Fibroblast of lung (primary cell): ENCODE data around the gene SHANK2. TPM values are rescaled to one million over a fixed set of nuclear protein-coding genes. Genes with fewer than 3 reads are reported as not detected.

ENCODE experiments used
- DNase-seq, 2 donors: peaks; one replicate each; pipeline versions ENCODE4 v3.0.0 to v3.0.0-alpha.2; 2010; ENCODE audit warnings: low read depth in 2 of 2
- H2AFZ ChIP-seq: 2 replicates; pipeline ENCODE4 v1.5.1; 2012; ENCODE audit warnings: low read length, control low read depth, inconsistent platforms
- H3K27ac ChIP-seq: 2 replicates; pipeline ENCODE4 v1.5.1; 2011; ENCODE audit warnings: low read length, control low read depth; ENCODE audit not compliant: insufficient read depth
- H3K27me3 ChIP-seq: 2 replicates; pipeline ENCODE4 v1.5.1; 2011; ENCODE audit warnings: mild to moderate bottlenecking, low read length; ENCODE audit not compliant: control insufficient read depth, insufficient read depth
- H3K36me3 ChIP-seq: 2 replicates; pipeline ENCODE4 v1.5.1; 2011; ENCODE audit warnings: low read length; ENCODE audit not compliant: control insufficient read depth, insufficient read depth
- H3K4me1 ChIP-seq: 2 replicates; pipeline ENCODE4 v1.5.1; 2011; ENCODE audit warnings: low read length; ENCODE audit not compliant: control insufficient read depth, insufficient read depth; ENCODE audit errors: extremely low read depth
- H3K4me2 ChIP-seq: 2 replicates; pipeline ENCODE4 v1.5.1; 2011; ENCODE audit warnings: low read length, control low read depth; ENCODE audit not compliant: insufficient read depth; ENCODE audit errors: extremely low read depth
- H3K4me3 ChIP-seq, 4 experiments: fragments of 200-600 bp in 1 of 4; sonication (generic) in 1 of 4; replicated peaks in 1 of 4; 2 replicates each; pipeline ENCODE4 v1.5.1; 2011 to 2016; ENCODE audit warnings: low read length in 4 of 4, low read depth in 3 of 4, mild to moderate bottlenecking in 3 of 4, control low read depth in 2 of 4, inconsistent platforms in 1 of 4, mixed read lengths in 1 of 4; ENCODE audit not compliant: insufficient read depth in 1 of 4; ENCODE audit errors: control extremely low read depth in 1 of 4
- H3K79me2 ChIP-seq: 2 replicates; pipeline ENCODE4 v1.5.1; 2012; ENCODE audit warnings: mild to moderate bottlenecking, low read length, inconsistent platforms; ENCODE audit not compliant: control insufficient read depth, insufficient read depth
- H3K9ac ChIP-seq: 2 replicates; pipeline ENCODE4 v1.5.1; 2011; ENCODE audit warnings: mild to moderate bottlenecking, low read length, control low read depth; ENCODE audit not compliant: insufficient read depth
- H3K9me3 ChIP-seq: 2 replicates; pipeline ENCODE4 v1.5.1; 2012; ENCODE audit warnings: low read depth, low read length; ENCODE audit not compliant: control insufficient read depth, insufficient read depth
- H4K20me1 ChIP-seq: 2 replicates; pipeline ENCODE4 v1.5.1; 2011; ENCODE audit warnings: low read length; ENCODE audit not compliant: control insufficient read depth, insufficient read depth; ENCODE audit errors: extremely low read depth
- EZH2 ChIP-seq: IDR thresholded peaks from 2 replicates; pipeline ENCODE4 v1.5.1; 2012; ENCODE audit warnings: low read length, control low read depth, mild to moderate bottlenecking; ENCODE audit errors: missing control alignments
- polyA plus RNA-seq, 2 donors: library from polyadenylated mRNA; depleted of rRNA in 1 of 2; stranded (reverse) in 1 of 2; unstranded in 1 of 2; fragments of >200 nt; gene quantifications; 2 replicates each; pipeline ENCODE4 v1.2.1, GENCODE V29; 2011 to 2012; ENCODE audit warnings: missing spikeins in 1 of 2
- total RNA-seq: library from RNA; depleted of rRNA; stranded (reverse); fragments of >200 nt; gene quantifications from 2 replicates; pipeline ENCODE4 v1.2.1, GENCODE V29; 2014
- TF ChIP-seq, protein P1 (sequence below), 2 donors: IDR thresholded peaks in 1 of 2; conservative IDR thresholded peaks in 1 of 2; 1 replicate in 1 of 2; 2 replicates in 1 of 2; pipeline ENCODE4 v1.5.1; 2011 to 2012; ENCODE audit warnings: low read length in 2 of 2, control low read depth in 1 of 2, inconsistent platforms in 1 of 2, low read depth in 1 of 2, mild to moderate bottlenecking in 1 of 2

SHANK2 gene
- total and polyA plus RNA-seq, 2 donors (not counting 1 experiment from before 2014, with no cell fraction given), result 3.2 to 11.6 TPM

DNA sequence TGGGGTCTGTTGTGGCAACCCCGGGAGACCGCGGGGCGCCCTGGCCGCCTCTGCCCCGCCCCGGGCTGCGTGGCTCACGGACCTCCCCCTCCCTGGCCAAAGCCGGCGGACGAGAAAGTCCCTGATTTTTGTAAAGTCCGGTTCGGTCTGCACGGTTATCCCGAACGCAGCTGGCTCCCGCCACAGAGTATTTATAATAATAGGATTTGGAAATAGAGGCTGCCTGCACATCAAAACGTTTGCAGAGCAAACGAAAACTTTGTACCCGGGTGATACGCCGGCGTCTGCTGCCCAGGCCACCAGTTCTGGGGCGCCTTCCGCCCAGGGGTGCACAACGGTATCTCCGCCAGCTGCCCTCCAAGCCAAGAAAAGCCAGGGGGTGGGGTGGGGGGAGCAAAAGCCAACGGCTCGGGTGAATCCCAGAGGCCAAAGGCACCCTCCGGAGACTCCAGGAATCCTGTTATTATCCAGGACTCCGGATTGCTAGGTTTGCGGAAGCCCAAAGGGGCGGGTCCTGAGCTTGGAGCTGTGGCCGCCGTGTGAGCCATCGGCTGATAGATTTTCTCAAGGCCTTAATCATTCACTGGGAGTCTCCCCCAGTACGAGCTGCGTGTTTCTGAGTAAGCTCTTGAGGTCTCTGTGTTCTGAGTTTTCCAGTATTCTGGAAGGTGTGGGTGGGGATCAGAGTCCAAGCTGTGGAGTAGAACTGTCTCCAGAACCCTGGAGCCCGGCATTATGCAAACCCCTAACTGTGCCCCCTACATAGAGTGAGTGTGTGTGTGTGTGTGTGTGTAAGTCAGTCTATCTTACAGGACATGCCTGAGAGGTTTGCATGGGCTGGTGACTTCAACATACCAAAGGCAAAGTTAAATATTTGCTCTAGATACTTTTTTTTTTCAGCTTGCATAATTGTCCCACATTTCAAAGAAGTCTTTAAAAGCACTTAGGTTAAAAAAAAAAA, 673 bp upstream of the SHANK2 start:
- H3K9me3 ChIP-seq, result no peaks in the 10 kb centered on the region
- no peak for TF ChIP-seq EZH2
- TF ChIP-seq, protein P1, sequence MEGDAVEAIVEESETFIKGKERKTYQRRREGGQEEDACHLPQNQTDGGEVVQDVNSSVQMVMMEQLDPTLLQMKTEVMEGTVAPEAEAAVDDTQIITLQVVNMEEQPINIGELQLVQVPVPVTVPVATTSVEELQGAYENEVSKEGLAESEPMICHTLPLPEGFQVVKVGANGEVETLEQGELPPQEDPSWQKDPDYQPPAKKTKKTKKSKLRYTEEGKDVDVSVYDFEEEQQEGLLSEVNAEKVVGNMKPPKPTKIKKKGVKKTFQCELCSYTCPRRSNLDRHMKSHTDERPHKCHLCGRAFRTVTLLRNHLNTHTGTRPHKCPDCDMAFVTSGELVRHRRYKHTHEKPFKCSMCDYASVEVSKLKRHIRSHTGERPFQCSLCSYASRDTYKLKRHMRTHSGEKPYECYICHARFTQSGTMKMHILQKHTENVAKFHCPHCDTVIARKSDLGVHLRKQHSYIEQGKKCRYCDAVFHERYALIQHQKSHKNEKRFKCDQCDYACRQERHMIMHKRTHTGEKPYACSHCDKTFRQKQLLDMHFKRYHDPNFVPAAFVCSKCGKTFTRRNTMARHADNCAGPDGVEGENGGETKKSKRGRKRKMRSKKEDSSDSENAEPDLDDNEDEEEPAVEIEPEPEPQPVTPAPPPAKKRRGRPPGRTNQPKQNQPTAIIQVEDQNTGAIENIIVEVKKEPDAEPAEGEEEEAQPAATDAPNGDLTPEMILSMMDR (conservative IDR thresholded peaks at IDR 0.05 in 1 of 2, IDR thresholded peaks at IDR 0.05 in 1 of 2; ENCODE audit: low read depth in 1 of 2, low read length in 2 of 2), result no peak
- H3K27me3 ChIP-seq, result no peaks in the 10 kb centered on the region
- H3K4me2 ChIP-seq, result peak overlapping the region; percentile 78
- no peaks in the 10 kb centered on the region for H3K36me3 ChIP-seq
- no peak overlapping the region for H2AFZ ChIP-seq
- H3K27ac ChIP-seq, result no peak overlapping the region
- peak overlapping the region; percentile 34 to 65 (median 52) for H3K4me3 ChIP-seq
- H3K9ac ChIP-seq, result no peak overlapping the region
- peak; percentile 41 to 56 for DNase-seq
- H3K79me2 ChIP-seq, result no peaks in the 10 kb centered on the region
- H3K4me1 ChIP-seq, result no peaks in the 10 kb centered on the region
- no peaks in the 10 kb centered on the region for H4K20me1 ChIP-seq

DNA sequence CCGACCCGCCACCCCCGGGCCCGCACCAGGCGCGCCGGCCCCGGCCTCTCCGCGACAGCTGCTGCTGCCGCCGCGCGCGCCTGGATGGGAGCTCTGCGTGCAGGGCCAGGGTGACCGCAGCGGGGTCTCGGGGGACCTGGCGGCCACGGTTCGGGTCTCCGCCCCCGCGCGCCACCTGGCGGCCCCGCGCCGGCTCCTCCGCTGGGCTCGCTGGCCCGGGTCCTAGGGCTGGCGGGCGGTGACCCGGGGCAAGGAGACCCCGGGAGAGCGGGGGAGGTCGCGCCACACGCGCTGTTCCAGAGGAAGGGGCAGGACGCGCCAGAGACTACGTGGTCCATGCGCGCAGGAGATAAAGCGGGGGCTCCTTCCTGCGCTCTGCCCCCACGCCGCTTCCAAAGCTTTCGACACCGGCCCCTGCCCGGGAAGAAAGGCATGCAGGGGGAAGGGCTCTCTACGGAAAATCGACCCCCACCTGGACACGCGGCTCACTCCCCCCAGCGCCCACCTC, 562 bp downstream of the SHANK2 start:
- H3K36me3 ChIP-seq, result no peaks in the 10 kb centered on the region
- no peaks in the 10 kb centered on the region for H4K20me1 ChIP-seq
- TF ChIP-seq, protein P1 (conservative IDR thresholded peaks at IDR 0.05 in 1 of 2, IDR thresholded peaks at IDR 0.05 in 1 of 2; ENCODE audit: low read depth in 1 of 2, low read length in 2 of 2), result no peak
- peak; percentile 54 for TF ChIP-seq EZH2
- H3K79me2 ChIP-seq, result no peaks in the 10 kb centered on the region
- H3K27ac ChIP-seq, result peak overlapping the region; percentile 14
- H3K4me2 ChIP-seq, result peak overlapping the region; percentile 54
- H3K27me3 ChIP-seq, result no peaks in the 10 kb centered on the region
- H3K4me3 ChIP-seq, result peak overlapping the region; percentile 54 to 65 (median 58)
- peak overlapping the region; percentile 51 for H3K9ac ChIP-seq
- no peaks in the 10 kb centered on the region for H3K4me1 ChIP-seq
- no peak overlapping the region for H2AFZ ChIP-seq
- no peak for DNase-seq
- H3K9me3 ChIP-seq, result no peaks in the 10 kb centered on the region

DNA sequence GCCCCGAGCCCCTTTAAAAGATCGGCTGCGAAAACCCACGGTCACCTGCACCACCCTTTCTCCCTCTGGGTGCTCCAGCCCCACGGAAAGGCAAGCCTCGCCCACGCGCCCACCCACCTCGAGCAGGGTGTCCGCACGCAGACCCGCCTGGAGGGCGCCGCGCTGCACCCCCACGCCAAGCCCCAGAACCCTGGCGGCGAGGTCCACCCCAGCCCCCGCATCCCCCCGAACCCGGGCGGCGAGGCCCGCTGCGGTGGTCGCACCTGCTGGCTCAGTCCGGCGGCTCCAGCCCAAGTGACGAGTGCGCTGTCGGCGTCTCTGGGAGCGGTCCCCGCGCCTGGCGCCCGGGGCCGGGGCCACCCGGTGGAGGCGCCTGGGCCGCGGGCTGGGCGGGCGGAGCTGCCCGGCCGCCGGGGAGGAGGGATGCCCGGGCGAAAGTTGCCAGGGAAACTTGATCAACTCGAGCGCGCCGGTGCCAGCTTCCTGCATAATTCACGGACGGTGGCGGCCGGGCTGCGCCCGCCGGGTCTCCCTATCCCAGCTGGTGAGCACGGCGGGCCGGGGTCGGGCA, 1.1 kb downstream of the SHANK2 start:
- Histone ChIP-seq H3K79me2 (no peaks in the 10 kb centered on the region), H3K4me3 (peak overlapping the region in 3 of 4 experiments; percentile 40 to 65 (median 59)), H3K27me3 (no peaks in the 10 kb centered on the region), H3K9ac (peak overlapping the region; percentile 46), H2AFZ (no peak overlapping the region), H4K20me1 (no peaks in the 10 kb centered on the region), H3K36me3 (no peaks in the 10 kb centered on the region), H3K4me1 (no peaks in the 10 kb centered on the region), H3K27ac (no peak overlapping the region), H3K9me3 (no peaks in the 10 kb centered on the region), H3K4me2 (peak overlapping the region; percentile 68)
- DNase-seq, result no peak
- TF ChIP-seq, protein P1 (conservative IDR thresholded peaks at IDR 0.05 in 1 of 2, IDR thresholded peaks at IDR 0.05 in 1 of 2; ENCODE audit: low read depth in 1 of 2, low read length in 2 of 2), result no peak
- no peak for TF ChIP-seq EZH2
